ENCODE measurements around the gene RGS12.

RGS12 gene

DNA sequence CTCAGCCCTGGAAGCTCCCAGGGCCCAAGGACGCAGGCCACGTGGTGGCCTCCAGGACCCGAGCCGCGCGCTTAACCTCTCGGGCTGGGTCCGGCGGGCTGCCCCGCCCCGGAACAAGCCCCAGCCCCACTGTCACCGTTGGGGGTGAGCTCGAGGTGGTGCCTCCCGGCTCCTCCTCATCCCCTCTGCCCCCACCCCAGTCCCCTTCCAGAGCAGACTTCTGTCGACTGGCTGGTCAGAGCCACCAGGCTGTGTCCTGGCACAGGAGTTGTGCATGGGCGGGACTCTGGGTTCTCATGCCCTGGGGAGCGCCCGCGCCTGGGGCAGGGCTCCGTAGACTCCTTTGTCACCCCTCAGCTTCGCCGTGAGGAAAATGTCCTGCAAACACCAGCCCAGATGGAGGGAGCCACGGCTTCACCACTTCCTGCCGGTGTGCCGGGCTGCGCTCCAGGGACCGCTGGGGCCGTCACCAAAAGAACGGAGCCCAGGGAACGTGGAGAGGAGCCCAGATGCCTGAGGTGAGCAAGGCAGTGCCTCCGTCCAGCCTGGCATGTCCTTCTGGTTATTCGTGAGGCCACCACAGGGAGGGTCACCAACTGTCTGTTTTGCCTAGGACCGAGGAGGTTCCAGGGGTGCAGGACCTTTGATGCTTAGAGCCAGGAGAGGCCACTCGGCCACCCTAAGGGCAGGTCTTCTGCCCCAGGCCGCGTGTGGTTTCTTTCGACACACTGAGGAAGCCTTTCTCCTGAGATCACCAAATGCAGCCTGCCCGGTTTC, 7.1 kb upstream of the RGS12 start:
- TF ChIP-seq FOXA1 (IDR thresholded peaks at IDR 0.05) (no peak), FOXK2 (IDR thresholded peaks at IDR 0.05) (no peak), BHLHE40 (IDR thresholded peaks at IDR 0.05; ENCODE audit: borderline replicate concordance) (no peak), FOXM1 (IDR thresholded peaks at IDR 0.05; ENCODE audit: borderline replicate concordance) (no peak), HDGF (IDR thresholded peaks at IDR 0.05; ENCODE audit: borderline replicate concordance) (no peak), SUZ12 (IDR thresholded peaks at IDR 0.05) (no peak), LEF1 (IDR thresholded peaks at IDR 0.05; ENCODE audit: borderline replicate concordance) (no peak), ELF4 (IDR thresholded peaks at IDR 0.05) (no peak), NFRKB (IDR thresholded peaks at IDR 0.05) (no peak), L3MBTL2 (conservative IDR thresholded peaks at IDR 0.05) (no peak), SP1 (IDR thresholded peaks at IDR 0.05) (no peak), CTBP1 (IDR thresholded peaks at IDR 0.05; ENCODE audit: borderline replicate concordance) (no peak), ZNF384 (IDR thresholded peaks at IDR 0.05) (no peak), ARNT (IDR thresholded peaks at IDR 0.05) (no peak), TARDBP (IDR thresholded peaks at IDR 0.05) (no peak)
- TF ChIP-seq, protein P1, sequence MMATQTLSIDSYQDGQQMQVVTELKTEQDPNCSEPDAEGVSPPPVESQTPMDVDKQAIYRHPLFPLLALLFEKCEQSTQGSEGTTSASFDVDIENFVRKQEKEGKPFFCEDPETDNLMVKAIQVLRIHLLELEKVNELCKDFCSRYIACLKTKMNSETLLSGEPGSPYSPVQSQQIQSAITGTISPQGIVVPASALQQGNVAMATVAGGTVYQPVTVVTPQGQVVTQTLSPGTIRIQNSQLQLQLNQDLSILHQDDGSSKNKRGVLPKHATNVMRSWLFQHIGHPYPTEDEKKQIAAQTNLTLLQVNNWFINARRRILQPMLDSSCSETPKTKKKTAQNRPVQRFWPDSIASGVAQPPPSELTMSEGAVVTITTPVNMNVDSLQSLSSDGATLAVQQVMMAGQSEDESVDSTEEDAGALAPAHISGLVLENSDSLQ (IDR thresholded peaks at IDR 0.05), result no peak
- no peak for DNase-seq (ENCODE audit: extremely low spot score)
- ChIA-PET POLR2A (no interaction called here), CTCF (no interaction called here)

DNA sequence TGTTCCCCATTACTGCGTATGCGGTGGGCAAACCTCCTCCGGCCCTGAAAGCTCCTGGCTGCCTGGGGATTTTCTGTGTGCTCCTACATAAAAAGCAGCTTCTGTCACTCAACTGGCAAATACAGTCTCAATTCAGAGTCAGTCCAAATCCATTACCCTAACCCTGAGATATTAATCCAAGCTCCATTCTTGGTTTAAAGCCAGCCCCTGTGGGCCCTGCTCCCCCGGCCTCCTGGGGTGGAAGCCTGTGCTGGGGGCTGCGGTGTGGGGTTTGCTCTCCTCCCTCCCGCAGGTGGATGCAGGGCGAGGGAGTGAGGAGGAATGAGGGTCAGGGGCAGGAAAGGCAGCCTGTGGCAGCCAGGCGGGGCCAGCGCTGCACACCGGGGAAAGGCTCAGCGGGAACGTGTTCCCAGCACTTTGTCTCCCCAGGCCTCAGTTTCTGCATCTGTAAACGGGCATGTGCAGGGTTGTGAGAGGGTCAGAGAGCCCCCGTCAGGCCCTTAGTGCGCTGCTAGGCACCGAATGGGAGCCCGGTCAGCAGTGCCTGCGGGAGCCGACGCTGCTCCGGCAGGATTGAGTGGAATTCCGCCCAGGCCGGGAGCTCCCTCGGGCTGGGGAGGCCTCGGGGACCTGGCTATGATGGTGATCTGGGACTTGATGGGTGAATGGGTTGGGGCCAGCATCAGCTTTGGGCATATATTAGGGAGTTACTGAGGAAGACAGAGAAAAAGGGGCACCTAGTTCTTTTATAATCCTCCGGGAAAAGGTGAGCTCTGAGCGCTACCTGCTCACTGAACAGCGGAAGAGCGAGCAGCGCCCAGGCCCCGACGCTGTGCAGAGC, 6.3 kb upstream of the RGS12 start:
- ChIA-PET CTCF (no interaction called here), POLR2A (no interaction called here)
- DNase-seq (ENCODE audit: extremely low spot score), result no peak
- TF ChIP-seq ARNT (IDR thresholded peaks at IDR 0.05), result no peak
- TF ChIP-seq SP1 (IDR thresholded peaks at IDR 0.05), result no peak
- no peak for TF ChIP-seq ELF4 (IDR thresholded peaks at IDR 0.05)
- no peak for TF ChIP-seq BHLHE40 (IDR thresholded peaks at IDR 0.05; ENCODE audit: borderline replicate concordance)
- no peak for TF ChIP-seq LEF1 (IDR thresholded peaks at IDR 0.05; ENCODE audit: borderline replicate concordance)
- no peak for TF ChIP-seq HDGF (IDR thresholded peaks at IDR 0.05; ENCODE audit: borderline replicate concordance)
- TF ChIP-seq NFRKB (IDR thresholded peaks at IDR 0.05), result no peak
- no peak for TF ChIP-seq SUZ12 (IDR thresholded peaks at IDR 0.05)
- TF ChIP-seq L3MBTL2 (conservative IDR thresholded peaks at IDR 0.05), result no peak
- no peak for TF ChIP-seq TARDBP (IDR thresholded peaks at IDR 0.05)
- TF ChIP-seq FOXA1 (IDR thresholded peaks at IDR 0.05), result no peak
- no peak for TF ChIP-seq ZNF384 (IDR thresholded peaks at IDR 0.05)
- no peak for TF ChIP-seq FOXK2 (IDR thresholded peaks at IDR 0.05)
- TF ChIP-seq, protein P1 (IDR thresholded peaks at IDR 0.05), result no peak

DNA sequence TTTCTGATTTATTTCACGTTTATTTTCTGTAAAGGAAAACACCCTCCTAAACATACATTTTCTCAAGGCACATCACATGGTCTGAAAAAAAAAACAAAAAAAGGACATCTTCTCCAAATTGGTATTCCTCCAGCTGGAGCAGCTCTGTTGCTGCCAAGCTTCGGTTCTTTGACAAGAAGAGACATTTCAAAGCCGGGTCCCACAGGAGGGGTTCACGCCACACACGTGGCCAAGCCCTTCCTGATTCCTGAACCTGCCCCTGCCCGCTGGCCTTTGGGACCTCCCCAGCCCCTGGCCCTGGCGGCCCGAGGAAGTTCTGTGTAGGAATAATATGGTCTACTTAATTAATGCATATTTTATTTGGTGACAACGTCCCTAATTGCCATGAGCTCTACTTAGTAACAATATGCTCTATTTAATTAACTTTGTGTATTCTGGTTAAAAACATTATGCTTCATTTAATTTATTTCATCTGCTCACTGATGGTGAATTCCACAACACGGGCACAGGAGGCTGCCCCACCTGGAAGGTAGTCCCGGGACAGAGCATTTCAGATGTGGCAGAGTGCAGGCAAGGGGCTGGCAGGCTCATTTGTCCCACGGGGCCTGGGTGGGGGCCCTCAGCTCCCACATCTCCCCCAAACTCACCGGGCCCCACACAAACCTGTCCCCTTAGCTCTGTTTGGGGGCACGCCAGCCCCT, 5.4 kb upstream of the RGS12 start:
- ChIA-PET CTCF (no interaction called here), POLR2A (no interaction called here)
- no peak for TF ChIP-seq ARNT (IDR thresholded peaks at IDR 0.05)
- TF ChIP-seq, protein P1 (IDR thresholded peaks at IDR 0.05), result no peak
- TF ChIP-seq TARDBP (IDR thresholded peaks at IDR 0.05), result no peak
- TF ChIP-seq LEF1 (IDR thresholded peaks at IDR 0.05; ENCODE audit: borderline replicate concordance), result no peak
- TF ChIP-seq ZNF384 (IDR thresholded peaks at IDR 0.05), result no peak
- TF ChIP-seq NFRKB (IDR thresholded peaks at IDR 0.05), result no peak
- no peak for TF ChIP-seq CTBP1 (IDR thresholded peaks at IDR 0.05; ENCODE audit: borderline replicate concordance)
- TF ChIP-seq HDGF (IDR thresholded peaks at IDR 0.05; ENCODE audit: borderline replicate concordance), result no peak
- no peak for TF ChIP-seq L3MBTL2 (conservative IDR thresholded peaks at IDR 0.05)
- no peak for TF ChIP-seq ELF4 (IDR thresholded peaks at IDR 0.05)
- TF ChIP-seq FOXA1 (IDR thresholded peaks at IDR 0.05), result no peak
- no peak for TF ChIP-seq SUZ12 (IDR thresholded peaks at IDR 0.05)
- no peak for TF ChIP-seq BHLHE40 (IDR thresholded peaks at IDR 0.05; ENCODE audit: borderline replicate concordance)
- no peak for TF ChIP-seq FOXK2 (IDR thresholded peaks at IDR 0.05)
- TF ChIP-seq FOXM1 (IDR thresholded peaks at IDR 0.05; ENCODE audit: borderline replicate concordance), result no peak
- TF ChIP-seq SP1 (IDR thresholded peaks at IDR 0.05), result no peak
- no peak for DNase-seq (ENCODE audit: extremely low spot score)

DNA sequence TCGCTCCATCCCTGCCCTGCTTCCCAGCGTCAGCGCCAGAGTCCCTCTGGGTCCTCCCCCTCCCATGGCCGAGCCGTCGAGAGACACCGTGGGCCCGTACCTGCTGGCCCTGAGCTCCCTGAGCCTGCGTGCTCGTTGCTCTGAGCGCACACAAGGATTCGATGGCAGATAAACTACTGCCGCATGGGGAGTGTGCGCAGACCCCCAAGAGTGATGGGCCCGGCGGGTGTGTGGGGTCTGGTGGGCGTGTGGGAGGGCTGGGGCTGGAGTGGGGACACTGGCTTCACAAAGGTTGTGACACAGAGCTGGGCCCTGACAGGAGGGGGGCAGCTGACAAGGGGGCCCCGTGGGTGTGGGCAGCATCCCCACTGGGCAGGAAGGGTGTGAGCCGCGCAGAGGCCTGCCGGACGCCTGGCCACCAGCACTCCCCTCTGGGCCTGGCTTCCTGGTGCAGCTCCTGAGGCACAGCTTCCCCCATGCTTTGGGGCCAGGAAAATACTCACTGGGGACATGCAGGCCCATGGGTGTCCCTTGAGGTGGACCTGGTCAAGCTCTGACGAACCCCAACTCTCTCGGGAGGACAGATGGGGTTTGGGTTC, 4.8 kb upstream of the RGS12 start:
- ChIA-PET POLR2A (no interaction called here), CTCF (no interaction called here)
- TF ChIP-seq CTBP1 (IDR thresholded peaks at IDR 0.05; ENCODE audit: borderline replicate concordance) (no peak), FOXM1 (IDR thresholded peaks at IDR 0.05; ENCODE audit: borderline replicate concordance) (no peak), ELF4 (IDR thresholded peaks at IDR 0.05) (no peak), BHLHE40 (IDR thresholded peaks at IDR 0.05; ENCODE audit: borderline replicate concordance) (no peak), SUZ12 (IDR thresholded peaks at IDR 0.05) (no peak), TARDBP (IDR thresholded peaks at IDR 0.05) (no peak), FOXK2 (IDR thresholded peaks at IDR 0.05) (no peak), HDGF (IDR thresholded peaks at IDR 0.05; ENCODE audit: borderline replicate concordance) (no peak), SP1 (IDR thresholded peaks at IDR 0.05) (no peak), L3MBTL2 (conservative IDR thresholded peaks at IDR 0.05) (no peak), NFRKB (IDR thresholded peaks at IDR 0.05) (no peak), ARNT (IDR thresholded peaks at IDR 0.05) (no peak), FOXA1 (IDR thresholded peaks at IDR 0.05) (no peak), ZNF384 (IDR thresholded peaks at IDR 0.05) (no peak), LEF1 (IDR thresholded peaks at IDR 0.05; ENCODE audit: borderline replicate concordance) (no peak)
- TF ChIP-seq, protein P1 (IDR thresholded peaks at IDR 0.05), result no peak
- no peak for DNase-seq (ENCODE audit: extremely low spot score)
